H1 (cell line): ENCODE measurements around the gene CCDC88C.

Source experiments
- CBX5 ChIP-seq: fragments of 300-800, 300-1000 bp; sonication (generic); IDR thresholded peaks from 2 replicates; pipeline ENCODE4 v1.7.1; 2016; ENCODE audit warnings: antibody characterized with exemption, low read length, low read depth
- CEBPB ChIP-seq: IDR thresholded peaks from 2 replicates; pipeline ENCODE4 v1.6.1; 2012; ENCODE audit warnings: low read depth, low read length
- EGR1 ChIP-seq: IDR thresholded peaks from 2 replicates; pipeline ENCODE4 v1.6.1; 2011; ENCODE audit warnings: low read depth, low read length, borderline replicate concordance
- EZH2 ChIP-seq: fragments of 200-600 bp; sonication (generic); IDR thresholded peaks from 2 replicates; pipeline ENCODE4 v1.7.1; 2012; ENCODE audit warnings: low read depth, mild to moderate bottlenecking, moderate library complexity, low read length, inconsistent platforms; ENCODE audit not compliant: severe bottlenecking
- JUN ChIP-seq: IDR thresholded peaks from 2 replicates; pipeline ENCODE4 v1.6.1; 2011; ENCODE audit warnings: low read depth, mild to moderate bottlenecking, improper control_type of control experiment, low read length
- POLR2A ChIP-seq, 2 experiments: IDR thresholded peaks; 1 replicate in 1 of 2; 2 replicates in 1 of 2; pipeline ENCODE4 v1.6.1; 2011; ENCODE audit warnings: low read depth in 2 of 2, low read length in 2 of 2, mild to moderate bottlenecking in 2 of 2; ENCODE audit errors: control extremely low read depth in 1 of 2
- RFX5 ChIP-seq: IDR thresholded peaks from 2 replicates; pipeline ENCODE4 v1.6.1; 2011; ENCODE audit warnings: low read depth, low read length, improper control_type of control experiment, borderline replicate concordance
- SIRT6 ChIP-seq: IDR thresholded peaks from one replicate; pipeline ENCODE4 v1.7.1; 2012; ENCODE audit warnings: low read length, inconsistent platforms
- TF ChIP-seq, protein P1 (sequence below), 3 experiments: IDR thresholded peaks; 1 replicate in 2 of 3; 2 replicates in 1 of 3; pipeline versions ENCODE4 v1.5.1 to v1.6.1; 2011; ENCODE audit warnings: low read length in 3 of 3, mild to moderate bottlenecking in 3 of 3, inconsistent platforms in 2 of 3, low read depth in 1 of 3, moderate library complexity in 1 of 3; ENCODE audit not compliant: insufficient read depth in 1 of 3; ENCODE audit errors: control extremely low read depth in 1 of 3
- TF ChIP-seq, protein P2 (sequence below): IDR thresholded peaks from 2 replicates; pipeline ENCODE4 v1.6.1; 2011; ENCODE audit warnings: low read length, improper control_type of control experiment

DNA sequence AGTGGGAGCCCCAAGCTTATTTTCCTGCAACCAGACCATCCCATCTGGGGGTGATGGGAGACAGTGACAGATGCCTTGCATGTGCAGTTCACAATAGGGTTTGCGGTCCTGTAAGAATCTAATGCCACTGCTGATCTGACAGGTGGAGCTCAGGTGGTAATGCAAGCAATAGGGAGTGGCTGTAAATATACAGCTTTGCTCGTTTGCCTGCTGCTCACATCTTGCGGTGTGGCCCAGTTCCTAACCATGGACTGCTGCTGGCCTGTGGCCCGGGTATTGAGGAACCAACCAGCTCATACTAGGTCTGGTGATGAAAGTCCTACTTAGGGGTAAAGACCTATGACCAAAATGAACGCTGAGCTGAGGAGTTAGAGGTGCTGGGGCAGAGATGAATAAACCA lies 36.1 kb upstream of the CCDC88C start:
- TF ChIP-seq, protein P1, sequence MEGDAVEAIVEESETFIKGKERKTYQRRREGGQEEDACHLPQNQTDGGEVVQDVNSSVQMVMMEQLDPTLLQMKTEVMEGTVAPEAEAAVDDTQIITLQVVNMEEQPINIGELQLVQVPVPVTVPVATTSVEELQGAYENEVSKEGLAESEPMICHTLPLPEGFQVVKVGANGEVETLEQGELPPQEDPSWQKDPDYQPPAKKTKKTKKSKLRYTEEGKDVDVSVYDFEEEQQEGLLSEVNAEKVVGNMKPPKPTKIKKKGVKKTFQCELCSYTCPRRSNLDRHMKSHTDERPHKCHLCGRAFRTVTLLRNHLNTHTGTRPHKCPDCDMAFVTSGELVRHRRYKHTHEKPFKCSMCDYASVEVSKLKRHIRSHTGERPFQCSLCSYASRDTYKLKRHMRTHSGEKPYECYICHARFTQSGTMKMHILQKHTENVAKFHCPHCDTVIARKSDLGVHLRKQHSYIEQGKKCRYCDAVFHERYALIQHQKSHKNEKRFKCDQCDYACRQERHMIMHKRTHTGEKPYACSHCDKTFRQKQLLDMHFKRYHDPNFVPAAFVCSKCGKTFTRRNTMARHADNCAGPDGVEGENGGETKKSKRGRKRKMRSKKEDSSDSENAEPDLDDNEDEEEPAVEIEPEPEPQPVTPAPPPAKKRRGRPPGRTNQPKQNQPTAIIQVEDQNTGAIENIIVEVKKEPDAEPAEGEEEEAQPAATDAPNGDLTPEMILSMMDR (IDR thresholded peaks at IDR 0.05; ENCODE audit: control extremely low read depth in 1 of 3, insufficient read depth in 1 of 3, low read depth in 1 of 3, low read length in 3 of 3): no peak
- TF ChIP-seq CEBPB: no peak
- no peak for TF ChIP-seq CBX5
- no peak for TF ChIP-seq POLR2A (IDR thresholded peaks at IDR 0.05; ENCODE audit: control extremely low read depth in 1 of 2, low read depth in 2 of 2, low read length in 2 of 2)
- TF ChIP-seq, protein P2, sequence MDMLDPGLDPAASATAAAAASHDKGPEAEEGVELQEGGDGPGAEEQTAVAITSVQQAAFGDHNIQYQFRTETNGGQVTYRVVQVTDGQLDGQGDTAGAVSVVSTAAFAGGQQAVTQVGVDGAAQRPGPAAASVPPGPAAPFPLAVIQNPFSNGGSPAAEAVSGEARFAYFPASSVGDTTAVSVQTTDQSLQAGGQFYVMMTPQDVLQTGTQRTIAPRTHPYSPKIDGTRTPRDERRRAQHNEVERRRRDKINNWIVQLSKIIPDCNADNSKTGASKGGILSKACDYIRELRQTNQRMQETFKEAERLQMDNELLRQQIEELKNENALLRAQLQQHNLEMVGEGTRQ: no peak
- no peak for TF ChIP-seq RFX5
- no peak for TF ChIP-seq EGR1
- no peak for TF ChIP-seq JUN
- TF ChIP-seq EZH2: no peak
- TF ChIP-seq SIRT6: no peak
